PC-9 (cell line): ENCODE measurements around the gene FOLR2. TPM values are rescaled to one million over a fixed set of nuclear protein-coding genes. Genes with fewer than 3 reads are reported as not detected.

Experiments used
- BruUV-seq: library from RNA; stranded (reverse); fragments of 400-500 nt; replicated peaks from 2 replicates; lab custom pipeline; 2021; lab: Mats Ljungman, UMichigan
- CTCF ChIA-PET: fragments of 300-600 bp; sonication (Branson Sonifier 250); formaldehyde crosslinking; loops from one replicate; lab custom pipeline; 2022; ENCODE audit warnings: antibody characterized with exemption; lab: Charles Lee
- POLR2A ChIA-PET: fragments of 300-600 bp; sonication (Branson Sonifier 250); formaldehyde crosslinking; loops from one replicate; lab custom pipeline; 2022; ENCODE audit warnings: antibody characterized with exemption; ENCODE audit not compliant: unreplicated experiment; lab: Charles Lee
- DNase-seq, 2 experiments: peaks; one replicate each; pipeline versions ENCODE4 v3.0.0 to v3.0.0-alpha.2; 2015 to 2022; ENCODE audit warnings: mixed read lengths in 1 of 2
- H2AFZ ChIP-seq: fragments of 200-600 bp; sonication (generic); 2 replicates; pipeline ENCODE4 v1.8.1; 2017; ENCODE audit warnings: antibody characterized with exemption
- H3F3A ChIP-seq: fragments of 200-600 bp; sonication (generic); 2 replicates; pipeline ENCODE4 v1.8.1; 2017; ENCODE audit warnings: antibody characterized with exemption, mild to moderate bottlenecking, low read depth; ENCODE audit not compliant: insufficient read depth
- H3K27ac ChIP-seq: fragments of 200-600 bp; sonication (generic); 2 replicates; pipeline ENCODE4 v1.6.1; 2016; ENCODE audit warnings: mixed run types
- H3K27me3 ChIP-seq: fragments of 200-600 bp; sonication (generic); 2 replicates; pipeline ENCODE4 v1.6.1; 2016; ENCODE audit warnings: low read depth, mixed run types; ENCODE audit not compliant: insufficient read depth
- H3K36me3 ChIP-seq: fragments of 200-600 bp; sonication (generic); 2 replicates; pipeline ENCODE4 v1.6.1; 2016; ENCODE audit warnings: low read depth, mixed run types
- H3K4me1 ChIP-seq: fragments of 200-600 bp; sonication (generic); replicated peaks from 2 replicates; pipeline ENCODE4 v1.6.1; 2016; ENCODE audit warnings: mixed run types; ENCODE audit not compliant: insufficient read depth
- H3K4me2 ChIP-seq: fragments of 200-600 bp; sonication (generic); 2 replicates; pipeline ENCODE4 v1.6.1; 2017; ENCODE audit warnings: mixed run types
- H3K4me3 ChIP-seq: fragments of 200-600 bp; sonication (generic); 2 replicates; pipeline ENCODE4 v1.6.1; 2016; ENCODE audit warnings: mixed run types
- H3K79me2 ChIP-seq: fragments of 200-600 bp; sonication (generic); 2 replicates; pipeline ENCODE4 v1.6.1; 2017; ENCODE audit warnings: low read depth, mixed run types
- H3K9me2 ChIP-seq: fragments of 200-600 bp; sonication (generic); 2 replicates; pipeline ENCODE4 v1.8.1; 2017; ENCODE audit warnings: mild to moderate bottlenecking; ENCODE audit not compliant: insufficient read depth
- H3K9me3 ChIP-seq: fragments of 200-600 bp; sonication (generic); 2 replicates; pipeline ENCODE4 v1.8.1; 2016; ENCODE audit warnings: low read depth; ENCODE audit not compliant: insufficient read depth
- H4K20me1 ChIP-seq: fragments of 200-600 bp; sonication (generic); 2 replicates; pipeline ENCODE4 v1.8.1; 2017; ENCODE audit not compliant: insufficient read depth
- CTCF ChIP-seq: fragments of 200-600 bp; sonication (generic); conservative IDR thresholded peaks from 2 replicates; pipeline ENCODE4 v1.6.1; 2017; ENCODE audit warnings: mixed run types, antibody characterized with exemption, mild to moderate bottlenecking, moderate library complexity
- EZH2 ChIP-seq: fragments of 200-600 bp; sonication (generic); IDR thresholded peaks from 2 replicates; pipeline ENCODE4 v1.8.0; 2017; ENCODE audit warnings: antibody characterized with exemption, low read depth
- intact Hi-C: fragments of 100-400 bp; cut with micrococcal nuclease; formaldehyde crosslinking; loops from one replicate; pipeline ENCODE4 v1.10.0; 2022; ENCODE audit not compliant: unreplicated experiment
- total RNA-seq: library from RNA; stranded (reverse); gene quantifications from 2 replicates; pipeline ENCODE4 v1.2.3, GENCODE V29; 2021

The FOLR2 gene
- total RNA-seq, 1 experiment from 2014 or later: not detected

- no peak for DNase-seq
- H4K20me1 ChIP-seq: peaks cover 12% of the 10 kb centered on the region
- ChIA-PET CTCF (no interaction called here), POLR2A (interaction anchor here (0.6 to 1.0 kb wide), 2 partner anchors 9 to 81 kb away, joined by 4 to 6 read pairs; partner anchors contain the start of gene FOLR2)
- TF ChIP-seq CTCF (no peak), EZH2 (no peak)
- H3K9me2 ChIP-seq: no peaks in the 10 kb centered on the region
- peak overlapping the region; percentile 97 for H3K4me3 ChIP-seq
- peaks cover 30% of the 10 kb centered on the region for H3K79me2 ChIP-seq
- H3K36me3 ChIP-seq: peaks cover 18% of the 10 kb centered on the region
- peaks cover 9% of the 10 kb centered on the region for H3F3A ChIP-seq
- peak overlapping the region; percentile 81 for H3K4me2 ChIP-seq
- no TSS peak for BruUV-seq
- no peak overlapping the region for H3K27ac ChIP-seq
- intact Hi-C loops: no loop called here
- H3K4me1 ChIP-seq: peaks cover 23% of the 10 kb centered on the region
- H3K27me3 ChIP-seq: no peaks in the 10 kb centered on the region
- no peaks in the 10 kb centered on the region for H3K9me3 ChIP-seq
- H2AFZ ChIP-seq: peak overlapping the region; percentile 66
These were observed 8.9 kb downstream of the FOLR2 start for GRCh38 chr11:72225411-72225951.

- POLR2A ChIA-PET: interaction anchor here (0.7 kb wide), 1 partner anchor 158 kb away, joined by 4 read pairs; no protein-coding TSS in a partner anchor
- peaks cover 30% of the 10 kb centered on the region for H3K79me2 ChIP-seq
- H3K36me3 ChIP-seq: peaks cover 22% of the 10 kb centered on the region
- H3K27ac ChIP-seq: no peak overlapping the region
- intact Hi-C loops: no loop called here
- CTCF ChIA-PET: no interaction called here
- peaks cover 15% of the 10 kb centered on the region for H4K20me1 ChIP-seq
- no peak overlapping the region for H3K4me2 ChIP-seq
- no peak for DNase-seq
- no peaks in the 10 kb centered on the region for H3K27me3 ChIP-seq
- no peaks in the 10 kb centered on the region for H3K9me3 ChIP-seq
- H2AFZ ChIP-seq: no peak overlapping the region
- BruUV-seq: no TSS peak
- no peaks in the 10 kb centered on the region for H3K9me2 ChIP-seq
- TF ChIP-seq CTCF (no peak), EZH2 (no peak)
- peaks cover 22% of the 10 kb centered on the region for H3K4me1 ChIP-seq
- peaks cover 9% of the 10 kb centered on the region; the same call in 1 of the 2 replicates for H3F3A ChIP-seq
- H3K4me3 ChIP-seq: no peak overlapping the region
These were observed 10.1 kb downstream of the FOLR2 start for GRCh38 chr11:72226701-72227100.

- intact Hi-C loops: no loop called here
- Histone ChIP-seq H3K27ac (no peak overlapping the region), H3F3A (peaks cover 6% of the 10 kb centered on the region; the same call in 1 of the 2 replicates), H3K9me3 (no peaks in the 10 kb centered on the region), H2AFZ (no peak overlapping the region), H3K79me2 (peaks cover 30% of the 10 kb centered on the region), H3K36me3 (peaks cover 26% of the 10 kb centered on the region), H3K4me1 (peaks cover 14% of the 10 kb centered on the region), H3K4me2 (no peak overlapping the region), H3K9me2 (no peaks in the 10 kb centered on the region), H4K20me1 (peaks cover 15% of the 10 kb centered on the region), H3K4me3 (no peak overlapping the region), H3K27me3 (no peaks in the 10 kb centered on the region)
- ChIA-PET CTCF (no interaction called here), POLR2A (interaction anchor here (0.5 to 0.6 kb wide), 2 partner anchors 179 to 212 kb away, joined by 4 read pairs; no protein-coding TSS in a partner anchor)
- TF ChIP-seq EZH2: no peak
- no peak for DNase-seq
- BruUV-seq: no TSS peak
These were observed 11.0 kb downstream of the FOLR2 start for GRCh38 chr11:72227316-72228228.
